ENCODE data around the gene PDE4D. TPM values are rescaled to one million over a fixed set of nuclear protein-coding genes. Genes with fewer than 3 reads are reported as not detected.

The PDE4D gene
- total and polyA plus RNA-seq, 2 of the 4 experiments (the other 2 are of a cell fraction): 1.4 to 7.9 TPM

DNA sequence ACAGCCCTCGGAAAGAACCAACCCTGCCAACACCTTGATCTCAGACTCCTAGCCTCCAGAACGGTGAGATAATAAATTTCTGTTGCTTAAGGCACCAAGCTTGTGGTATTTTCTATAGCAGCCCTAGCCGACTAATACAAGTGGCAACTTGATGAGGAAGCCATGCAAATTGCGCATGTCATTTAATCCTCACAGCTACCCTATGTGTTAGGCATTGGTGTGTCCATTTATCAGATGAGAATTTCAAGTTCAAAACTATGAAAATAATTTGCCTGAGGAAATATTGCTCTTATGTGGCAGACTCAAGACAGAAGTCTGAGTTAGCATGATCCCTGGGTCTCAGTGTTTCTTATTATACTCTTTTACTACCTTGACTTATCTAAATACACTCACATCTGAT lies 264.0 kb downstream of the PDE4D start:
- Histone ChIP-seq H2AK9ac (replicated peaks; ENCODE audit: low read depth, low read length, poor library complexity) (no peak overlapping the region), H3K14ac (replicated peaks; ENCODE audit: low read depth, low read length) (no peak overlapping the region), H4K20me1 (ENCODE audit: insufficient read depth, low read length) (no peaks in the 10 kb centered on the region), H2BK120ac (ENCODE audit: low read depth, low read length) (no peak overlapping the region), H2BK5ac (ENCODE audit: low read depth, low read length, poor library complexity, severe bottlenecking) (no peak overlapping the region), H3K36me3 (ENCODE audit: control insufficient read depth, insufficient read depth, low read length) (no peaks in the 10 kb centered on the region), H3K4me1 (ENCODE audit: control insufficient read depth, insufficient read depth, low read length) (no peaks in the 10 kb centered on the region), H4K91ac (ENCODE audit: insufficient read depth, low read depth, low read length) (no peak overlapping the region), H2AFZ (replicated peaks; ENCODE audit: low read length, poor library complexity) (no peak overlapping the region), H4K5ac (ENCODE audit: low read depth, low read length) (no peak overlapping the region), H3K56ac (ENCODE audit: extremely low read depth, insufficient read depth, low read length) (no peak overlapping the region), H3K79me1 (ENCODE audit: low read depth in 1 of 2, low read length in 2 of 2) (no peaks in the 10 kb centered on the region), H3K9ac (ENCODE audit: low read depth, low read length) (no peak overlapping the region), H2AK5ac (ENCODE audit: low read depth, low read length) (no peak overlapping the region), H4K8ac (ENCODE audit: low read depth in 2 of 2, low read length in 2 of 2) (no peak overlapping the region), H3K18ac (ENCODE audit: low read depth, low read length) (no peak overlapping the region), H2BK20ac (ENCODE audit: low read depth, low read length) (no peak overlapping the region), H3K4ac (ENCODE audit: low read depth, low read length) (no peak overlapping the region), H3K9me3 (ENCODE audit: control insufficient read depth, insufficient read depth, low read length) (no peaks in the 10 kb centered on the region), H3K9me1 (ENCODE audit: insufficient read depth, low read length) (no peaks in the 10 kb centered on the region), H3K23ac (ENCODE audit: low read depth, low read length) (no peak overlapping the region), H3K27ac (ENCODE audit: insufficient read depth, low read length) (no peak overlapping the region), H3K4me2 (ENCODE audit: low read depth, low read length) (no peak overlapping the region), H2BK15ac (ENCODE audit: low read depth, low read length) (no peak overlapping the region), H3K4me3 (ENCODE audit: insufficient read depth, low read depth, low read length) (no peak overlapping the region), H3K27me3 (ENCODE audit: control insufficient read depth, insufficient read depth, low read length) (no peaks in the 10 kb centered on the region)
- POLR2A ChIA-PET (ENCODE audit: unreplicated experiment): no interaction called here
- TF ChIP-seq BHLHE40 (IDR thresholded peaks at IDR 0.05; ENCODE audit: low read depth, low read length) (no peak), RCOR1 (IDR thresholded peaks at IDR 0.05; ENCODE audit: insufficient replicate concordance, low read length) (no peak)
- in situ Hi-C loops (cut with MboI; ENCODE audit: low sequenced_read_pairs) (no loop called here), dilution Hi-C loops (cut with HindIII; ENCODE audit: low sequenced_read_pairs, unreplicated experiment) (no loop called here), intact Hi-C loops (cut with micrococcal nuclease) (no loop called here)
- ATAC-seq (ENCODE audit: low read depth) (no peak), DNase-seq (no peak)
- 60% methylated on average over 1 of the region's 4 CpGs; no CpG with 5 or more reads in 1 of the 2 experiments for WGBS, 2 experiments (ENCODE audit: extremely low coverage in 2 of 2, insufficient read length in 1 of 2)
- CTCF ChIA-PET: no interaction called here
- BruUV-seq (replicated peaks): no TSS peak

Measured in IMR-90 (cell line).